DMS153 (cell line): ENCODE data around the gene ZMIZ1.
"Not testable (repeated sequence)": the region's sequence is repeated elsewhere in the genome, so short reads cannot be mapped to it uniquely, and the experiment has no call there.

Experiments
- DNase-seq: peaks from one replicate; lab custom pipeline; 2025; lab: John Stamatoyannopoulos, UW

The ZMIZ1 gene

GRCh38 chr10:79323602-79324001, 254.8 kb downstream of the ZMIZ1 start:
- DNase-seq, result no peak

DNA sequence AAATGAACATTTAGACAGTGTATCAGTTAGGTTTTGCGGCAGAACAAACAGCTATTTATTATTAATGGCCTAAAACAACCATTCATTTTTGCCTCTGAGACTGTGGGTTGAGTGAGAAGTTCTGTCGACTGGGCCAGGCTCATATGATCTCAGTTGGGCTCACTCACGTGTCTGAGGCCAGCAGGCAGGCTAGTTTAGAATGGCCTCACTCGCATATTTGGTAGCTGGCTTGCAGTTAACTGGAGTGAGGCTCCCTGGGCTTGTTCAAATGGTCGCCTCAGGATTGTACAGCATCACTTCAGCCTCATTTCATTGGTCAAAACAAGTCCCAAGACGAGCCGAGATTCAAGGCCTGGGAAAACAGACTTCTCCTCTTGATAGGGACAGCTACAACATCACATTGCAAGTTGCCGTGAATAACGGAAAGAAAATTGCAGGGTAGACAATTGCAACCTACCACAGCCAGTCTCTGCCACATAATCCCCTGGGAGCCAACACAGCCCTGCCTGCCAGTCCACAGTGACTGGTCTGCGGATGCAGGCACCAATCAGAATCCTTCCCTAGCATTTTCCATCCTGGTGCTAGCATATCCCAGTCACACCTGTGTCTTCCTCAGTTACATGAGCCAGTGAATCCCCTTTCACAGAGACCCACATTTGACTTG, 255.4 kb downstream of the ZMIZ1 start:
- DNase-seq, result no peak

DNA sequence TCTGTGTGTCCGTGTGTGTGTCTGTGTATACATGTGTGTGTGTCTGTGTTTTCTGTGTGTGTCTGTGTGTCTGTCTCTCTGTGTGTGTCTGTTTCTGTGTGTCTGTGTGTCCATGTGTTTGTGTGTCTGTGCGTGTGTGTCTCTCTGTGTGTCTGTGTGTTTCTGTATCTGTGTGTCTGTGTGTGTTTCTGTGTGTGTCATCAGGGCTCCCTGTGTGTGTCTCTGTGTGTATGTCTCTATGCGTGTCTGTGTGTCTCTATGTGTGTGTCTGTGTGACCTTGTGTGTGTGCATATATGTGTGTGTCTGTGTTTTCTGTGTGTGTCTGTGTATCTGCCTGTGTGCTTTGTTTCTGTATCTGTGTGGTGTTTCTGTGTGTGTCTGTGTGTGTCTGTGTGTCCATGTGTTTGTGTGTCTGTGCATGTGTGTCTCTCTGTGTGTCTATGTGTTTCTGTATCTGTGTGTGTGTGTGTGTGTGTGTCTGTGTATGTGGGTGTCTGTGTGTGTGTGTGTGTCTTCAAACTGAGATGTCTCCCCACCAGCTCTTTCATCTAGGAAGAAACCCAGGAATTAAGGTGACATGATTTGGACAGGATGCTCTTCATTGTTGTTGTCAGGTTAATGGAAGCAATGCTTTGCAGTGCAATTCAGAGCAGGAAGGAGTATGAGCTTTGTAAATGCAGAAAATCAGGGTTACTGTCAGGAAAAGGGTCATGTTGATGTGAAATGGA, 257.8 kb downstream of the ZMIZ1 start:
- DNase-seq, result no peak

DNA sequence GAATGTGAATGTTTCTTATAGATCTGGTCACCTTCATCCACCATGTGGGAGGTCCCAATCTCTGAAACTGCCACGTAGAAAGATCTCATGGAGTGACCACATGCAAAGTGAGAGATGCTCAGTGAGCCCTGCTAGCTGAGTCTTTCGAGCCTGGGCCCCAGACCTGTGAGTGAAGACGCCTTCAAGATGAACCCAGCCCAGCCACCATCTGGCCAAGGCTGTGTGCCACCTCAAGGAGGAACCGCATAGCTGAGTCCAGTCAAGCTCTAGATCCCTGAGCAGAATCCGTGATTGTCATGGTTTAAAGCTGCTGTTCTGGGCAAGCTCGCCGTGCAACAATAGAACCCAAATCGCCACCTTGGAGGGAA, 258.3 kb downstream of the ZMIZ1 start:
- DNase-seq, result no peak

- DNase-seq, result no peak
These were observed 259.5 kb downstream of the ZMIZ1 start for GRCh38 chr10:79328147-79328701.

DNA sequence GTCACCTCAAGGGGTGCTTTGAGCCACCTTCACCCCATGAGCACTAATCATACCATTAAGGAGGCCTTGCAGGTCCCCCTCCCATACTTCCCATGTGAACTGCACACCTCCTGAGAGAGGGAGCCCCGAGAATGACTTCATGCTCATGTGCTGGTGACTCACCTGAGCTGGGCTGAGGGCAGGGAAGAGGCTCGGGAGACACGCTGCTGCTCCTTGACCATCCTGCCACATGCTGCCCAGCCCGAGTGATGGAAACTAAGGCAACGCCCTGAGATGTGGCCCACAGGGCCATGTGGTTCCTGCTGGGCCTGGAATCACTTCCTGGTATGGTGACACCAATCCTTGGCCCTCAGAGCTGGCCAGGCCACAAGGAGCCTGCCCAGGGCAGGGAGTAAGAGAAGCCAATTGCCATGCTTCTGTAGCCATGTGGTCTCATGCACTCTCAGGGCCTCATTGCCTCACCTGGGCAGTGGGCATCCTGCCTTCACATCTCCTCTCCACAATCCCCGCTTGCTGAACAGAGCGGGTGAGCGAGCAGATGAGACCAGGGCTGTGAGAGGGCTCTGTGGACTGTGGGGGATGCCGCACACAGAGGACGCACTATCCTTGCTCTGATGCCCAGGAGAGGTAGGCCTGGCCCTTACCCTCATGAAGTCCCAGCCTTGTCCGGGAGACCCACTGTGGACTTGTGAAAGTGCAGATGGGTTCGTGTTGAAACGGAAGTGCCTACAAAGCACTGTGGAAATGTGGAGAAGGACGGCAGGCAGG, 260.2 kb downstream of the ZMIZ1 start:
- DNase-seq, result no peak

GRCh38 chr10:79329529-79329928, 260.8 kb downstream of the ZMIZ1 start:
- no peak for DNase-seq

DNA sequence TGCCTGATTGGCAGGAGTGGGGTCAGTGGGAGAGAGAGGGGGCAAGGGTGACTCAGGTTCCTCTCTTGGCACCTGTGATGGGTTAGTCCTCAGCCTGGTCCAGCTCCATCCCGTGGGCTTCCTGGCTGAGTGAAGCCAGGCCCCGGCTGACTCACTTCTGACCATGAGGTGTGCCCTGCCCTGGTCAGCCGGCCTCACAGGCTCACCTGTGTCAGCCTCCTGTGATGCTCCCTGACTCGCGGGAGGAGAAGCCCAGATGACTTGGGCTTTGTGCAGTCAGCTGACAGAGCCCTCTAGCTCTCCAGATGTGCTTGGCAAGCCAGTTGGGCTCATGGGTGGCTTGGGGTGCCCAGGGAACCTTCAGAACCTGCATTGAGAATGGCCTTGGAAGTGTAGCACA, 262.5 kb downstream of the ZMIZ1 start:
- DNase-seq, result no peak

- no peak for DNase-seq
These were observed 262.9 kb downstream of the ZMIZ1 start for GRCh38 chr10:79331709-79332108.

DNA sequence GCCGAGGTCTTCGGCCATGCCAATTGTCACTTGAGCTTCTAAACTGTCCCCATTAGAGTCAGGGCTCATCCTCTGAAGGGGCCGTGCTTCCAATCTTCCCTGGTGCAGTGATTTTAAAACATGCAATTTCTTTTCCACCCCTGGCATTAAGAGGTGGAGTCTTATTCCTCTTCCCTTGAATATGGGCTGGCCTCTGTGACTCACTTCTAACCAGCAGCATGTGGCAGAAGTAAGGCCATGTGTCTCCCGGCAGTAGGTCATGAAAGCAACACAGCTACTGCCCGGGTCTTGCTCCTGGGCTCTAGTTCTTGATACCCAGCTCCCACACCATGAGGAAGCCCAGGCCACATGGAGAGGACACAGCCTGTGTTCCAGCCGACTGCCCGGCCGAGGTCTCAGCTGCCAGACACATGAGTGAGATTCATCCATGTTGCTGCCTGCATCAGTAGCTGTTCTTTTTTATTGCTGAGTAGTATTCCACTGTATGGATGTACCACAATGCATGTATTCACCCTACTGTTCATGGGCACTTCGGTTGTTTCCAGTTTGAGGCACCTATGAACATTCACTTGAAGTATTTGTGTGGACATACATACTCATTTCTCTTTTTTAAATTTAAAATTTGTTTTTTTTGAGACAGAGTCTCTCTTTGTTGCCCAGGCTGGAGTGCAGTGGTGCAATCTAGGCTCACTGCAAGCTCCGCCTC, 264.0 kb downstream of the ZMIZ1 start:
- not testable (repeated sequence) for DNase-seq

- DNase-seq, result no peak
These were observed 264.7 kb downstream of the ZMIZ1 start for GRCh38 chr10:79333513-79333912.

- no peak for DNase-seq
These were observed 265.8 kb downstream of the ZMIZ1 start for GRCh38 chr10:79334573-79334972.

DNA sequence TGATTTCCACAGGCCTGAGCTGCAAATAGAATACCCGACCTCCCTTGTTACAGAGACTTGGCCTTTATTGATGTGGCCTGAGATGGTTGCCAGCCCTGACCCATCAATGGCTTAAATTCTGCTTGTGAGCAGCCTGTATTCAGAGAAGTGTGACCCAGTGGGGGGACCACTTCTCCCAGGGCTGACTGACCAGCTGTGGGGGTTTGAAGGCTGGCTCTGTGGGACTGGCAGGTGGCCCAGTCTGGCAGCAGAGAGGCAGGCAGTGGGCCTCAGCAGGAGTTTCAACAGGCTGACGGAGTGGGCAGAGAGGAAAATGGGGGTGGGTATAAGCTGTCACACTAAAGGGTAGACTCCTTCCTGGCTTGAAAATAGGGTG, 266.3 kb downstream of the ZMIZ1 start:
- no peak for DNase-seq

DNA sequence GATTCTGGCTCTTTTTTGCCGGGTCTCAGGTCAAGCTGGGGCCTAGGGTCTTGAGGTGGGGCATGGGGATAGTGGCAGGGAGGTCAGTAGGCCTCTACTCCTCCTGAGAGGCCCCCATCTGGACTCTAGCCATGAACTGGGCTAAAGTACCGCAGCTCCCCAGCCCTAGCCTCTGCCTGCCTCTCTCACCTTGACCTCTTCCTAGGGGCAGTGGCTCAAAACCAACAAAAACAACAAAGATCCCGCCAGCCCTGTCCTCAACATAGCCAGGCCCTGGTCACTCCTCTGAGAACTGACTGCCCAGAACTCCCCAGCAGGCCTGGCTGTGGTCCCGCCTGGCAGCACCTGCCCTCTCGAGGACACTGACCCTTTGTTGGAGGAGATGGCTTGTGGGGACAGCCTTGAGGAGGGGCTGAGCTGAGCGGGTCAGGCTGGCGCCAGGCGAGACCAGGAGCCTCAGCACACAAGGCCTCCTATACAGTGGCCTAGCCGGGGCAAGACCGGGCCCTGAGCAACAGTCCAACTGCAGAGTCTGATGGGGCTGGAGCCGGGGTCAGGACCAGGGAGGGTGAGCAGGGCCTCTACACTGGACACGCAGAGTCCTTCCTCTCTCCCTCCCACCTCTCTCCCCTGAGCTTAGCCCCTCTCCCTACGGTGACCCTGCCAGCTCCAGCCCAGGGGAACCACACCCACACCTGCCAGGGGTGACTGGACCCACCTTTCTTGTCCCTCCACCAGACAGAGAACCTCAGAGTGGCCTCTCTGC, 266.9 kb downstream of the ZMIZ1 start:
- no peak for DNase-seq

DNA sequence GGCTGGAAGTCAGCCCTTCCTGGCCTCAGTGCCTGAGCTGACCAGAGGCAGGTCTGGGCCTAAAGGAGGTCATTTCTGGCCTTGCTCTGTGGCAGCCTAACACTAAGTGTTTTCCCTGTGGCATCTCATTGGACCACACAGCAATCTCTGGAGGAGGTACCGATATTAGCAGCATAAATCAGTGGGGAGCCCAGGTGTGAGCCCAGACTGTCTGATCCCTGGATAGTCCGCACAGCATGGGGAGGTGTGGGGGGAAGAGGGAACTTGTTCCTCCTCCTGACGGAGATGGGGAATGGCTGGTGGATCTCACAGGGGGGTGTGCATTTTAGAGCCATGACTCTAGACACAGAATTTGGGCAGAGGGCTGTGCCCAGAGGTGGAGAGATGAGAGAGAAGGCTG, 267.5 kb downstream of the ZMIZ1 start:
- DNase-seq, result no peak

DNA sequence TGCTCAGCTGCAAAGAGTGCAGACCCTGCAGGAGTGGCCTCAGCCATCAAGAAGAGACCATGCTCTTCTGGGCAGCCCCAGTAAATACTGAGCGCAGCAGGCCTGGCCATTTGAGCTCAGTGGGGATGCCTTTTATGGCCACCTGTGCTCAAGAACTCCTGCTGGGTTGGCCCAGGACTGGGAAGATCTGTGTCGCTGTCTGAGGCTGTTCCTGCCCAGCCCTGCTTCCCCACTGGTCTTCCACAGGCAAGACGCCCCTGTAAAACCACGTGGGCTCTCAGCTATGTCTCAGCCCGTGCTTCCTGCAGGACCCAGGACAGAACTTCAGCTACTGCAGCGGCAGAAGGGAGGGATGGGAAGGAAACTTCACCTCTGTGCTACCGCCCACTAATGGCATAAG, 268.0 kb downstream of the ZMIZ1 start:
- DNase-seq, result no peak

DNA sequence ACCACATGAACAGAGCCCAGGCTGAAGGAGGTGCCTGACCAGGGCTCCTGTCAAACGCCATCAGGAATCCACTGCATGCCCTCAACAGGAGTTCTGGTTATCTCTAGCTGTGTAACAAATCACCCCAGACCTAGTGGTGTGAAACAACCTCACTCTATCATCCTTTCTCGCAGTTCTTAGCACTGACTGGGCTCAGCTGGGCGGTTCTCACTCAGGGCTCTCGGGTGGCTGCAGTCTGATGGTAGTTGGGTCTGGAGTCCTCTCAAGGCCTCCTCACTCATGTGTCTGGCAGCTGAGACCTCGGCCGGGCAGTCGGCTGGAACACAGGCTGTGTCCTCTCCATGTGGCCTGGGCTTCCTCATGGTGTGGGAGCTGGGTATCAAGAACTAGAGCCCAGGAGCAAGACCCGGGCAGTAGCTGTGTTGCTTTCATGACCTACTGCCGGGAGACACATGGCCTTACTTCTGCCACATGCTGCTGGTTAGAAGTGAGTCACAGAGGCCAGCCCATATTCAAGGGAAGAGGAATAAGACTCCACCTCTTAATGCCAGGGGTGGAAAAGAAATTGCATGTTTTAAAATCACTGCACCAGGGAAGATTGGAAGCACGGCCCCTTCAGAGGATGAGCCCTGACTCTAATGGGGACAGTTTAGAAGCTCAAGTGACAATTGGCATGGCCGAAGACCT, 269.2 kb downstream of the ZMIZ1 start:
- not testable (repeated sequence) for DNase-seq

GRCh38 chr10:79339266-79339665, 270.5 kb downstream of the ZMIZ1 start:
- DNase-seq, result no peak

DNA sequence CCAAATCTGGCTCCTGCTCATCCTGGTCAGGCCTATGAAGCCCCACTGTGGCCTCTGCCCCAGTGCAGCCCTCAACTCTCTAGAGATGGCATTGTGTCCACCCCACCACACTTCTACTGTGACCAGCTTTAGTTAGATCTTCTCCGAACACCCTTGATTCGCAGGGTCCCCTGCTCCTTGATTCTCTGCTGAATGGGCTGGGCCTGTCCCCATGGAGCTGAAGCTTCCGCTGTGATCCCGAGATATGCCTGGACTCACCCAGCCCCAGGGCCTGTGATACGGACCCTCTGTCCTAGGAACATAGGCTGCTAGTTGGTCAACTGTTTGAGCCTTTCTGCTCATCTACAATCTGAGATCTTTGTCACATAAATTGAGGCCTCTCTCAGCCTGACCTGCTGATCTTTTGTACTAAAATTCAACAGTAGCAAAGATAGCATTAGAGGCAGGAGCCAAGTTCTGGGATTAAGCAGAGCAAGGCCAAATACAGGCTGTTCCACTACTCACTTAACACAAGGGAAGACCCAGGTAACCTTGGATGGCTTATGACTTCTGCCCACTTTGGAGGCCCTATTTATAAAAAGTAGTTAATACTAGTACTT, 272.0 kb downstream of the ZMIZ1 start:
- DNase-seq, result no peak

DNA sequence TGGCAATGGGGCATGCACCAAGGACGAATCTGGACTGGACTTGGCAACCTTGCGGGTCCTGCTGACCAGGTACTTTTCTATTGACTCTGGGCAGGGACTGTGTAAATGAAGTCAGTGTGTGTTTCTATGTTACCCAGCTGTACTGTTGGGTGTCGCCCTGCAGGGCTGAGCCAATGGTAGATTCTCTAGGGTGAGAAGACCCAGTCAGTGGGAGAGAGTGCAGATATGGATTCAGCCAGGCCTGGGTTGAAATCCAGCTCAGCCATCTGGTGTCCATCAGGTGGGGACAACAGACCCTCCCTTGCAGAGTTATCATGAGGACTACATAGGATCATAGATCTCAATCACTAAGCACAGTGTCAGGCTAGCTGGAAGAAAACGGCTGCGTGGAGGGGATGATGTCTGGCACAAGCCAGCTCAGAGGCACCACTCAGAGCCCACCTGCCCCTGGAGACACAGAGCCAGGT, 273.6 kb downstream of the ZMIZ1 start:
- DNase-seq, result no peak
